ENCODE data around the gene NDUFB7. TPM values are rescaled to one million over a fixed set of nuclear protein-coding genes. Genes with fewer than 3 reads are reported as not detected.

NDUFB7 gene
- total and polyA plus RNA-seq, 12 donors, result 347 to 1,673 (median 476) TPM

DNA sequence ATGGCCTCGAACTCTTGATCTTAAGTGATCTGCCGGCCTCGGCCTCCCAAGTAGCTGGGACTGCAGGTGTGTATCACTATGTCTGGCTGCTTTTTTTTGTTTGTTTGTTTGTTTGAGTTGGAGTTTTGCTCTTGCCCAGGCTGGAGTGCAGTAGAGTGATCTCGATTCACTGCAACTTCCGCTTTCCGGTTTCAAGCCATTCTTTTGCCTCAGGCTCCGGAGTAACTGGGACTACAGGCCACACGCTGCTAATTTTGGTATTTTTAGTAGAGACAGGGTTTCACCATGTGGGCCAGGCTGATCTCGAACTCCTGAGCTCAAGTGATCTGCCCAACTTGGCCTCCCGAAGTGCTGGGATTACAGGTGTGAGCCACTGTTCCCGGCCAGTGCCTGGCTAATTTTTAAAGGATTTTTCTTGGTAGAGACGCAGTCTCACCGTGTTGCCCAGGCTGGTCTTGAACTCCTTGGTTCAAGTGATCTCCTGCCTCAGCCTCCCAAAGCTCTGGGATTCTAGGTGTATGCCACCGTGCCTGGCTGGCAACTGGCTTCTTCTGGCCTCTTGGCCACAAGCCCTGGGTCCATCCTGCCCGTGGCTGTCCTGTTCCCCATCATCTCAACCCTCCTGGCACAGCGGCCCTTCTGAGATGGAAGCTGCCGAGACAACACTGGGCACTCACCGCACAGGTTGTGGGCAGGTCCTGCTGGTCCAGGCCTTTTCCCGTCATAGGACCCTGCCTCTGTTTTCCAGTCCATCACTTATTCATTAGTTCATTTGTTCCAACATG, 30.9 kb downstream of the NDUFB7 start:
- H3K27ac ChIP-seq, result no peak overlapping the region
- no peaks in the 10 kb centered on the region for H3K27me3 ChIP-seq
- no peak overlapping the region for H3K4me3 ChIP-seq
- H3K4me1 ChIP-seq, result peaks cover 0 to 53% (median 24%) of the 10 kb centered on the region in 9 donors
- no peak for ATAC-seq
- intact Hi-C loops (cut with DNase I), result no loop called here
- TF ChIP-seq, protein P1, sequence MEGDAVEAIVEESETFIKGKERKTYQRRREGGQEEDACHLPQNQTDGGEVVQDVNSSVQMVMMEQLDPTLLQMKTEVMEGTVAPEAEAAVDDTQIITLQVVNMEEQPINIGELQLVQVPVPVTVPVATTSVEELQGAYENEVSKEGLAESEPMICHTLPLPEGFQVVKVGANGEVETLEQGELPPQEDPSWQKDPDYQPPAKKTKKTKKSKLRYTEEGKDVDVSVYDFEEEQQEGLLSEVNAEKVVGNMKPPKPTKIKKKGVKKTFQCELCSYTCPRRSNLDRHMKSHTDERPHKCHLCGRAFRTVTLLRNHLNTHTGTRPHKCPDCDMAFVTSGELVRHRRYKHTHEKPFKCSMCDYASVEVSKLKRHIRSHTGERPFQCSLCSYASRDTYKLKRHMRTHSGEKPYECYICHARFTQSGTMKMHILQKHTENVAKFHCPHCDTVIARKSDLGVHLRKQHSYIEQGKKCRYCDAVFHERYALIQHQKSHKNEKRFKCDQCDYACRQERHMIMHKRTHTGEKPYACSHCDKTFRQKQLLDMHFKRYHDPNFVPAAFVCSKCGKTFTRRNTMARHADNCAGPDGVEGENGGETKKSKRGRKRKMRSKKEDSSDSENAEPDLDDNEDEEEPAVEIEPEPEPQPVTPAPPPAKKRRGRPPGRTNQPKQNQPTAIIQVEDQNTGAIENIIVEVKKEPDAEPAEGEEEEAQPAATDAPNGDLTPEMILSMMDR (IDR thresholded peaks at IDR 0.05), result no peak
- H3K9me3 ChIP-seq, result no peaks in the 10 kb centered on the region
- H3K36me3 ChIP-seq, result peaks cover 0 to 4% (median 0%) of the 10 kb centered on the region in 9 donors
- WGBS, 2 donors, result 90 to 91% methylated on average over 19 of the region's 19 CpGs
- no peak for DNase-seq

DNA sequence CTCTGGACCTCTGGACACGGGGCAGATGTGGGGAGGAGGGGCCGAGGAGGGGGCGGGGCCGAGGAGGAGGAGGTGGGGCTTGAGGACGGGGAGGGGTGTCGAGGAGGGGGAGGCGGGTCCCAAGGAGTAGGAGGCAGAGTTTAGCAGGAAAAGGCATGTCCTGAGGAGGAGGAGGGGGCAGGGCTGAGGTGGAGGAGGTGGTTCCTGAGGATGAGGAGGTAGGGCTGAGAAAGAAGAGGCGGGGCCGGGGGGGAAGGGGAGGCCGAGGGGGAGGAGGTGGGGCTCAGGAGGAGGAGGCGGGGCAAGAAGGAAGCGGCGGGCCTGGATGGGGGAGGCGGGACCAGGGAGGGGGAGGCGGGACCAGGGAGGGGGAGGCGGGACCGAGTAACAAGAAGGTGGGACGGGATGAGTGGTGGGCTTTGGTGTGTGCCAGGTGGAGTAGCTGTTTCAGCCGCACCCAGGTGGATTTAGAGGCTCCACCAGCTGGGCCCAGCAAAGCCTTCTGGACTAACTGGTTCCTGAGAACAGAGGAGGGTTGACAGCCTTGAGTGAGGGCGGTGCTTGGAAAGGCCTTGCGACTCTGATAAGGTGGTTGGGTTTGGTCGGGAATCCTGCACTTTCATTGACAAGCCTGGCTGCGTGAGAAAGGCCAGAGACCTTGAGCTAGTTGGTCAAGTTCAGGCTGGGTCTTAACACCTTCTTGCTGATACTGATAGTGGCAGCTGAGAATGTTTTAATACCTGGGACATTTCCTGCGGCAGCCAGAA, 34.8 kb downstream of the NDUFB7 start:
- no peaks in the 10 kb centered on the region for H3K27me3 ChIP-seq
- peaks cover 0 to 5% (median 0%) of the 10 kb centered on the region in 9 donors for H3K36me3 ChIP-seq
- intact Hi-C loops (cut with DNase I), result no loop called here
- WGBS, 2 donors, result 20% methylated on average over 18 to 24 of the region's 24 CpGs
- peak; percentile 73 to 83 for DNase-seq
- H3K4me3 ChIP-seq, result peak overlapping the region in 4 of 10 donors; percentile 14 to 41 (median 36)
- TF ChIP-seq, protein P1 (IDR thresholded peaks at IDR 0.05), result no peak
- peak overlapping the region in 2 of 10 donors; percentile 10 to 14 for H3K27ac ChIP-seq
- peaks cover 0 to 33% (median 16%) of the 10 kb centered on the region in 9 donors for H3K4me1 ChIP-seq
- H3K9me3 ChIP-seq, result no peaks in the 10 kb centered on the region
- peak; percentile 63 to 85 (median 72) for ATAC-seq

DNA sequence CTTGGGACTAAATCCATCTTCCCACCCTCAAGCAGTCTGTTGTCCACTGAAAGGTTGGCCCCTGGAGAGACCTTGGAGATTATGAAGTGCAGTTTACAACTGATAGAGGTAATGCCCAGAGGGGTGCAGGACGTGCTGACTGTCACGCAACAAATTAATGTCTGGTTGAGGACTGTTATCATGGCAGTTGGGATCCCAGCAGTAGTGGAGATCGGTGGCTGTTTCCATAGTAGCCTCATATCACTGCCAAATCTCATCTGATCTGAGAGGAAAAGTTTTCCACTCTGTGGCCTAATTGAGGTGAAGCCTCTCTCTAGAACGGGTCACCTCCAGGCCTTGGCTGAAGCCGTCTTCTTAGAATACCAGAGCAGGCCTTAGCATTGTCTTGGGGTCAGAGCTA, 38.4 kb downstream of the NDUFB7 start:
- Histone ChIP-seq H3K9me3 (no peaks in the 10 kb centered on the region), H3K27me3 (no peaks in the 10 kb centered on the region), H3K4me3 (no peak overlapping the region), H3K27ac (peak overlapping the region in 7 of 10 donors; percentile 31 to 79 (median 68)), H3K4me1 (peaks cover 0 to 58% (median 38%) of the 10 kb centered on the region in 9 donors), H3K36me3 (peaks cover 0 to 5% (median 0%) of the 10 kb centered on the region in 9 donors)
- DNase-seq, result no peak
- no peak for ATAC-seq
- intact Hi-C loops (cut with DNase I), result no loop called here
- 84 to 87% methylated on average over 5 of the region's 5 CpGs for WGBS, 2 donors
- TF ChIP-seq, protein P1 (IDR thresholded peaks at IDR 0.05), result no peak

DNA sequence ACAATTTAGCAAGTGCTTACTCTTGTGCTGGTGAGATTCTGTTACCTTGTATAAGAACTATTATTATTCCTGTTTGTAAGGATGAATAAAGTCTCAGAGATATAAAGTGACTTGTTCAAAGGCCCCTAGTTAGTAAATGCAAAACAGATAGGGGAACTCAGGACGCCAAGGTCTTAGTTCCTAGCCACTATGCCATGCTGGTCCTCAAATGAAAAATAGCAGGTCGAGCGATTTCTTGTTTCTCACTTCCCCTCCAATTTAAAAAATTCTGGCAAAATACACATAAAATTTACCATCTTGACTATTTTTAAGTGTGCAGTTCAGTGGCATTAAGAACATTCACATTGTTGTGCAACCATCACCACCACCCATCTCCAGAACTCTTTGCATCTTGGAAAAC, 41.4 kb downstream of the NDUFB7 start:
- intact Hi-C loops (cut with DNase I), result no loop called here
- Histone ChIP-seq H3K36me3 (peaks cover 0 to 5% (median 0%) of the 10 kb centered on the region in 9 donors), H3K4me3 (peak overlapping the region in 9 of 10 donors; percentile 66 to 92 (median 80)), H3K9me3 (no peaks in the 10 kb centered on the region), H3K4me1 (peaks cover 0 to 43% (median 30%) of the 10 kb centered on the region in 9 donors), H3K27me3 (no peaks in the 10 kb centered on the region), H3K27ac (peak overlapping the region in 9 of 10 donors; percentile 82 to 95 (median 88))
- ATAC-seq, result no peak
- no peak for DNase-seq
- TF ChIP-seq, protein P1 (IDR thresholded peaks at IDR 0.05), result no peak
- 67 to 68% methylated on average over 3 of the region's 3 CpGs for WGBS, 2 donors
